ENCODE results near the gene RNPS1.
A peak's percentile ranks its signal among the peaks of the same experiment; 100 is the strongest.

Gene RNPS1

GRCh38 chr16:2267913-2268666, at the start of gene RNPS1:
Gene RNPS1 (minus strand): TSS chr16:2268126. CDS start chr16:2264643, 3,483 bp downstream.
- DNase-seq: peak; percentile 79

- no peak for DNase-seq
Measured at GRCh38 chr16:2317231-2318020, 49.5 kb upstream of the RNPS1 start.

GRCh38 chr16:2308089-2308962, 40.4 kb upstream of the RNPS1 start:
- no peak for DNase-seq

- no peak for DNase-seq
Measured at GRCh38 chr16:2299915-2300192, 31.9 kb upstream of the RNPS1 start.

GRCh38 chr16:2299121-2299914, 31.4 kb upstream of the RNPS1 start:
- no peak for DNase-seq

- no peak for DNase-seq
Measured at GRCh38 chr16:2298621-2299020, 30.7 kb upstream of the RNPS1 start.

- no peak for DNase-seq
Measured at GRCh38 chr16:2297506-2297860, 29.6 kb upstream of the RNPS1 start.

- DNase-seq: no peak
Measured at GRCh38 chr16:2296661-2297505, 29.0 kb upstream of the RNPS1 start.

- no peak for DNase-seq
Measured at GRCh38 chr16:2295056-2295798, 27.3 kb upstream of the RNPS1 start.

GRCh38 chr16:2292221-2292620, 24.3 kb upstream of the RNPS1 start:
- no peak for DNase-seq

- DNase-seq: no peak
Measured at GRCh38 chr16:2289282-2289681, 21.4 kb upstream of the RNPS1 start.

- DNase-seq: no peak
Measured at GRCh38 chr16:2288726-2289125, 20.8 kb upstream of the RNPS1 start.

- no peak for DNase-seq
Measured at GRCh38 chr16:2287916-2288547, 20.1 kb upstream of the RNPS1 start.

- no peak for DNase-seq
Measured at GRCh38 chr16:2286550-2286949, 18.6 kb upstream of the RNPS1 start.

- DNase-seq: no peak
Measured at GRCh38 chr16:2285731-2286191, 17.8 kb upstream of the RNPS1 start.

- no peak for DNase-seq
Measured at GRCh38 chr16:2284797-2285576, 17.1 kb upstream of the RNPS1 start.

GRCh38 chr16:2284001-2284770, 16.3 kb upstream of the RNPS1 start:
- DNase-seq: no peak

GRCh38 chr16:2282866-2283555, 15.1 kb upstream of the RNPS1 start:
- DNase-seq: no peak
